HEK293 (cell line): ENCODE results near the gene MTPN.

Source experiments
- CTCF ChIP-seq: fragments of 450-650 bp; formaldehyde crosslinking; IDR thresholded peaks from 2 replicates; pipeline ENCODE4 v1.5.1; 2016; ENCODE audit warnings: missing biosample characterization, missing genetic modification characterization
- HOXC10 ChIP-seq: sonication (generic); formaldehyde crosslinking; IDR thresholded peaks from 2 replicates; pipeline ENCODE4 v1.8.1; 2023; ENCODE audit warnings: mild to moderate bottlenecking, missing genetic modification reagents
- KLF17 ChIP-seq: fragments of 450-650 bp; formaldehyde crosslinking; IDR thresholded peaks from 2 replicates; pipeline ENCODE4 v1.5.1; 2016; ENCODE audit warnings: missing biosample characterization, missing genetic modification characterization
- MYNN ChIP-seq: fragments of 450-650 bp; formaldehyde crosslinking; IDR thresholded peaks from 2 replicates; pipeline ENCODE4 v1.5.1; 2016; ENCODE audit warnings: missing biosample characterization, missing genetic modification characterization, borderline replicate concordance
- YY2 ChIP-seq: fragments of 450-650 bp; formaldehyde crosslinking; IDR thresholded peaks from 2 replicates; pipeline ENCODE4 v1.5.1; 2016; ENCODE audit warnings: missing biosample characterization, missing genetic modification characterization
- ZNF274 ChIP-seq, 2 experiments: fragments of 200-500 bp in 1 of 2; fragments of 450-650 bp in 1 of 2; sonication (Bioruptor generic) in 1 of 2; formaldehyde crosslinking in 1 of 2; IDR thresholded peaks; 2 replicates each; pipeline versions ENCODE4 v1.5.1 to v1.6.1; 2014 to 2016; ENCODE audit warnings: borderline replicate concordance in 1 of 2, inconsistent platforms in 1 of 2, low read length in 1 of 2, missing biosample characterization in 1 of 2, missing genetic modification characterization in 1 of 2
- ZNF544 ChIP-seq: fragments of 450-650 bp; formaldehyde crosslinking; IDR thresholded peaks from 2 replicates; pipeline ENCODE4 v1.5.0; 2017; ENCODE audit warnings: missing biosample characterization, missing genetic modification characterization
- ZNF555 ChIP-seq: fragments of 450-650 bp; formaldehyde crosslinking; conservative IDR thresholded peaks from 2 replicates; pipeline ENCODE4 v1.5.1; 2017; ENCODE audit warnings: missing biosample characterization, mild to moderate bottlenecking, missing genetic modification characterization, inconsistent platforms

GRCh38 chr7:135878284-135878683 lies 98.9 kb downstream of the MTPN start:
- TF ChIP-seq ZNF555 (tag by site-specific recombination) = no peak
- no peak for TF ChIP-seq MYNN (tag by site-specific recombination)
- TF ChIP-seq ZNF274 (IDR thresholded peaks at IDR 0.05; ENCODE audit: low read length) = no peak
- no peak for TF ChIP-seq ZNF274 (tag by site-specific recombination; IDR thresholded peaks at IDR 0.05; ENCODE audit: borderline replicate concordance)
- TF ChIP-seq CTCF (tag by site-specific recombination) = no peak
- no peak for TF ChIP-seq YY2 (tag by site-specific recombination)
- no peak for TF ChIP-seq ZNF544
- TF ChIP-seq HOXC10 (CRISPR knock-in tag) = no peak
- TF ChIP-seq KLF17 = no peak
